GM21381 (cell line): ENCODE results near the gene NCCRP1.
"Not testable (repeated sequence)": the region's sequence is repeated elsewhere in the genome, so short reads cannot be mapped to it uniquely, and the experiment has no call there.

Experiments
- ATAC-seq: cut with Tn5 transposase; IDR thresholded peaks from one replicate; pipeline ENCODE4 v1.9.1; 2021; ENCODE audit warnings: mild to moderate bottlenecking, moderate library complexity; ENCODE audit not compliant: unreplicated experiment

Gene NCCRP1

GRCh38 chr19:39243741-39244140, 47.0 kb downstream of the NCCRP1 start:
- not testable (repeated sequence) for ATAC-seq

DNA sequence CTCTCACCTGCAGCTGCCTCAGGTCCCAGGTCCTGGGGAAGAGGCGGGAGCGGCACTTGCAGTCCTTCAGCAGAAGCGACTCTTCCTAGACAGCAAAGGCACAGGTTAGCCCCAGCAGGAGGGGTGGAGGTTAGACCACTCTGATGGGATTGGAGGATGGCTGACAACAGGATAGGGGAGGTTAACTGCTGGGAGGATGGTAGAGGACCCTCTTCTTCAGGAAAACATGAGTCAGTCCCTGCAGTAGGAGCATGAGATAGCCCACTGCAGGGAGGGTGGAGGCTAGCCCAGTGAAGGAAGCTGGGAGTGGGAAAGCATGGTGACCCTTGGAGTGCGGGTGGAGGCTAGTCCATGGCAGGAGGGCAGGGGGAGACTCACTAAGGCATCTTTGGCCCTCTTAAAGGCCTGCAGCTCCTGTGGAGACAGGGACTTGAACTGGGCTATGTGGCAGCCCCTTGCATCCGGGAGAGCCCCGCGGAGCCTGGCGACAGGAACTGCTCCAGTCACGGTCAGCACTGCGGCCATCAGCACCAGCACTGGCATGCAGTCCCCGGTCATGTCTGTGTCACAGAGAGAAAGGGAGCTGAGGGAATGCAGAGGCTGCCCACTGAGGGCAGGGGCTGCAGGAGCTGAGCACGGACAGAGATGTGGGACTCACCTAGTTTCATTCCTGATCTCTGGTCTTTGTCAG, 47.8 kb downstream of the NCCRP1 start, which contains the start of gene IFNL3:
Gene IFNL3, minus strand, starts transcription at position 597 of the 691 bp plus-strand sequence. Its CDS starts 39 bp downstream, at position 558.
- not testable (repeated sequence) for ATAC-seq

DNA sequence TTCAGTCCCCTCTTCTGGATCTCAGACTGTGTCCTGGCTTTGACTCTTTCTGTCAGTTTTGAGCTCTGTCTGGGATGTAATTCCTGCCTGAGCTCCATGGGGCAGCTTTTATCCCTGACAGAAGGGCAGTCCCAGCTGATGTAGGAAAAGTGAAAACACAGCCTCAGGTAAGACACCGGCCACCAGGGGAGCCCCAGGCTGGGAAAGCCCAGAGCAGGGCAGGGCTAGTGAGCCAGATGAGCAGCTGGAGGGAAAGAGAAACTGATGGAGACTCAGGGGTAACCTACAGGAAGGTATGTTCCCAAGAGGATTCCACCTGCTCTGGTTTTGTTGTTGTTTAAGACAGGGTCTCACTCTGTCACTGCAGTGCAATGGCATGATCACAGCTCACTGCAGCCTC, 48.4 kb downstream of the NCCRP1 start:
- ATAC-seq: not testable (repeated sequence)

DNA sequence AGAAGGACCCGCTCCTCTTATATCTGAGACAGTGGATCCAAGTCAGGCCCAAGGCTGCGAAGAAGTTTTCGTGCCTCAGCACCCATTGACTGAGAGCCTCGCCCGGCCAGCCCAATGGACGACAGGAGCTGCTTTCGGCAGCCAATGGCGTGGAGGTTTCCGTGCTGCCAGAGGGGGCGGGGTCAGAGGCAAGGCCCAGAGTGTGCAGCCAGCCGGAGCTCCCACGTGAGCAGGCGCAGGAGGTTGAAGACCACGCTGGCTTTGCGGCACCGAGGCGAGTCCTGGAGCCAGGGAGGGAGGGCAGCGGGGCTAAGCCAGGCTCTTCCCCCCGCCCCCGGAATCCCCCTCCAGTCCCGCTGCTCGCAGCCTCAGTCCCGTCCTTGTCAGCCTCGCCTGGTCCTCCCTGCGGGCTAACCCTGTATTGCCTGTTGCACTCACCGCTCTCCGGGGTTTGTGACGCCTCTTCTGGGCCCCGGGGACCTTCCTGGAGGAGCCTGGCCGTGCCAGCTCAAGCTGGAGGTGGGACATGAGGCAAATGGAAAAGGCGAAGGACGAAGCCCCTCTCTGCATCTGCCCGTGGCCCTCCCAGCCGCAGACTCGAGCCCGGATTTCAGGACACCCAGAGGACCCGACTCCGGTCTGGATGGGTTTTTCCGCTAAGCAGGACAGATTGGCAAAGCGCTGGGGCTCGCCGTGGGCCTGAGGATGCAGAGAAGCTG, 50.3 kb downstream of the NCCRP1 start:
- no peak for ATAC-seq

DNA sequence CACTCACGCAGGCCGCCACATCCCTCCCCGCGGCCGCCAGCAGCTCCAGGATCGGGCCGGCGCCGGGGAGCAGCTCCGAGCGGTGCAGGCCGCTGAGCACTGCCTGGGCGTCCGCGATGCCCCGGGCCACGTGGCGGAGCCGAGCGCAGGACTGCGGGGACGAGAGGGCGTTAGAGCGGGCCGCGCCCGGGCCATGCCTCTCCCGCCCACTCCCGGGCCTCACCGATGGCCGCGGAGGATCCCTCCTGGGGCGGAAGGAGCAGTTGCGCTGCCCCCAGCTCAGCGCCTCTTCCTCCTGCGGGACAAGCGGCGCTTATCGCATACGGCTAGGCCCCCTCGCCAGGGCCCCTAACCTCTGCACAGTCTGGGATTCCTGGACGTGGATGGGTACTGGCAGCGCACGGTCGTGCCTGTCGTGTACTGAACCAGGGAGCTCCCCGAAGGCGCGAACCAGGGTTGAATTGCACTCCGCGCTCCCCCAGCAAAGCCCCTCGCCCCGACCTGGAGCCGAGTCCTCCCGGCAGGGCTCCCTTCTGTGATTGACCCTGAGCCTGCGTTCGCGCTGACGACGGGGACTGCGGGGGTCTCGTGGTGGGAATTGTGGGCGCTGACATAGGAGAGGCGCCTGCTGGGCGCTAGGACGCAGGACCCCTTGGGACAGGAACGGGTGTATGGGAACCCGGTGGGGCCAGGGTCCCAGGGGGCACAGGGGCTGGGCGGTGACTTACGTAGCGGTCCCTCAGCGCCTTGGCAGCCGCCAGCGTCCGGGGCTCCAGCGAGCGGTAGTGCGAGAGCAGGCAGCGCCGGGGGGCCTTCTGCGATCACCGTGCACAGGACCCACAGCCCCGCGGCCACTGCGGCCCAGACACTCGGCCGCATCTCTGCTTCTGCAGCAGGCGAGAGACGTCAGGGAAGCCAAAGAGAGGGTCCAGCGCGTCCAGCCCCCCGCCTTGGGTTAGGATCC, 51.2 kb downstream of the NCCRP1 start:
- ATAC-seq: no peak

- ATAC-seq: no peak
Measured at GRCh38 chr19:39248806-39249205, 52.0 kb downstream of the NCCRP1 start, which contains the start of gene IFNL4. Gene IFNL4 (minus strand): TSS chr19:39248856.

GRCh38 chr19:39251081-39251480, 54.3 kb downstream of the NCCRP1 start:
- no peak for ATAC-seq
